Stimulated activated memory B cell treated with anti-CD40 and anti-IgM and Interleukin-4, amounts not matched to agents 10 μg/mL and 1 μg/mL and 100 μg/mL, for 72 hours (primary cell): ENCODE results near the gene SLC36A3.

Source experiments
- ATAC-seq: fragments of 150-1000 bp; cut with Tn5 transposase; 2 replicates; pipeline ENCODE4 v1.10.0; 2021
- H3K27ac Mint-ChIP-seq: one replicate; pipeline ENCODE4 v1.8.0; 2022; ENCODE audit warnings: mild to moderate bottlenecking, mixed read lengths
- H3K27me3 Mint-ChIP-seq: one replicate; pipeline ENCODE4 v1.8.0; 2022; ENCODE audit warnings: mixed read lengths
- H3K36me3 Mint-ChIP-seq: one replicate; pipeline ENCODE4 v1.8.0; 2022; ENCODE audit warnings: mixed read lengths
- H3K4me1 Mint-ChIP-seq: one replicate; pipeline ENCODE4 v1.8.0; 2022; ENCODE audit warnings: mixed read lengths
- H3K4me3 Mint-ChIP-seq: one replicate; pipeline ENCODE4 v1.8.0; 2022; ENCODE audit warnings: mild to moderate bottlenecking, moderate library complexity, mixed read lengths
- H3K9me3 Mint-ChIP-seq: one replicate; pipeline ENCODE4 v1.8.0; 2022; ENCODE audit warnings: mixed read lengths

SLC36A3 gene

DNA sequence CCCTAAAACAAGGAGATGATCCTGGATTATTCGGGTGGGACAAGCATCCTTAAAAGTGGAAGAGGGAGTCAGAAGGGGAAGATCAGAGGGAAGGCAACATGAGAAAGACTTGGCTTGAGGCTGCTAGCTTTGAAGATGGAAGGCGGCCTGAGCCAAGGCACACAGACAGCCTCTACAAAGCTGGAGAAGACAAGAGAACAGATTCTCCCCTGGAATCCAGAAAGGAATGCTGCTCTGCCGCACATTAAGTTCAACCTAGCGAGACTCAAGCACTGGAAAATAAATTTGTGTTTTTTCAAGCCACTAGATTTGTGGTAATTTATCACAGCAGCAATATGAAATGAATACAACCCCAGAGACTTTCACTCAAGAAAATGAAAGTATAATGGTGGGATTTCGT, 17.9 kb downstream of the SLC36A3 start:
- Mint-ChIP-seq H3K36me3 (no peaks in the 10 kb centered on the region), H3K4me3 (no peak overlapping the region), H3K4me1 (peaks cover 4% of the 10 kb centered on the region), H3K27ac (no peak overlapping the region), H3K27me3 (no peaks in the 10 kb centered on the region), H3K9me3 (no peaks in the 10 kb centered on the region)
- no peak for ATAC-seq

DNA sequence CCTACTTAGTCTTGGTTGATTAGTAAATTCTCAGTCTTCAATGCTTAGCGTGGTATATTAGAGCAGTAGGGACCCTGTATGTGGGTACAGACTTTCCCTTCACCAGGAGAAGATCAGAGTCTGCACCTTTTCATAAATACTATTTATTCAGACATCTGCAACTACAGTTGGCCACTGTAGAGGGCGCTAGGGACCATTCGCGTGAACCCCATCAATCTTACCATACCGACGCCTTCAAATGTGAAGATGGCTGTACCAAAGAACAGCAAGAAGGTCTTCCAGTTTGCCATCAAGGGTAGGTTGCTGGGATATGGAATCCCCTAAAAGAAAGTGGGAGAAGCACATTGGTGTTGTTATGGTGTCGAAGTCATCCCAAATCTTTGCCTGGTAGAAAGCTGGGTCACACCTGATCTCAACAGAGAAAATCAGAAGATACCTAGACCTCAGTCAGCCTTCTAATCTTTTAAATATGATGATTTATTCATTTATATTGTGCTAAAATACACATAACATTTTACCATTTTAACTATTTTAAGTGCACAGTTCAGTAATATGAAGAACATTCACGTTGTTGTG, 19.1 kb downstream of the SLC36A3 start:
- no peaks in the 10 kb centered on the region for H3K9me3 Mint-ChIP-seq
- peaks cover 4% of the 10 kb centered on the region for H3K4me1 Mint-ChIP-seq
- no peak for ATAC-seq
- no peak overlapping the region for H3K4me3 Mint-ChIP-seq
- no peaks in the 10 kb centered on the region for H3K27me3 Mint-ChIP-seq
- peaks cover 4% of the 10 kb centered on the region for H3K36me3 Mint-ChIP-seq
- no peak overlapping the region for H3K27ac Mint-ChIP-seq

DNA sequence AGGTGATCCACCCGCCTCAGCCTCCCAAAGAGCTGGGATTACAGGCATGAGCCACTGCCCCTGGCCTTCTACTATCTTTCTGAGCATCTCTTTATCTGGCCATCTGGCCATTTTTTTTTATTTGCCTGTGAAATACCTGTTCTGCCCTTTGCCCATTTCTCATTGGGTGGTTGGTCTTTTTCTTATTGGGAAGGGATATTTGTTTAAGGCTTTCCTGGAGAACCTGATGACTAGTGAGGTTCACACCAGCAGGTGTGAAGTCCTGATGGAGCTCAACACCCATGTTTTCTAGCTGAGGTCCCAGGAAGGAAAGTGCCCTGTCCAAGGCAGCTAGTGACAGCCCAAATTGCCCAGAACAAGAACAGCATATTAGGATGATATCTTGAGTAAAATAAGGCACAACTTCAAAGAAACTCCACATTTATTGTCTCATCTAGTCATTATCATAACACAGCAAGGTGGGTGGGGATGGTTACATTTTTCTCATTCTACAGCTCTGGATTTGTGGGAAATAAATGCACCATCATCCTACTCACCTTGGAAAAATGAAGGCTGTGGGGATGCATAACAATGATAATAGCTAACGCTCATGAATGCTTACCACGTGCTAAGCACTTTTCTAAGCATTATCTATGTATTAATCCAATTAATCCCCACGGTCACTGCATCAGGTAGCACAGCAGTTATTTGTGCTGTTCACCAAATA, 20.3 kb downstream of the SLC36A3 start:
- no peaks in the 10 kb centered on the region for H3K9me3 Mint-ChIP-seq
- no peak overlapping the region for H3K27ac Mint-ChIP-seq
- H3K27me3 Mint-ChIP-seq: no peaks in the 10 kb centered on the region
- peaks cover 4% of the 10 kb centered on the region for H3K4me1 Mint-ChIP-seq
- H3K4me3 Mint-ChIP-seq: no peak overlapping the region
- peaks cover 11% of the 10 kb centered on the region for H3K36me3 Mint-ChIP-seq
- no peak for ATAC-seq

DNA sequence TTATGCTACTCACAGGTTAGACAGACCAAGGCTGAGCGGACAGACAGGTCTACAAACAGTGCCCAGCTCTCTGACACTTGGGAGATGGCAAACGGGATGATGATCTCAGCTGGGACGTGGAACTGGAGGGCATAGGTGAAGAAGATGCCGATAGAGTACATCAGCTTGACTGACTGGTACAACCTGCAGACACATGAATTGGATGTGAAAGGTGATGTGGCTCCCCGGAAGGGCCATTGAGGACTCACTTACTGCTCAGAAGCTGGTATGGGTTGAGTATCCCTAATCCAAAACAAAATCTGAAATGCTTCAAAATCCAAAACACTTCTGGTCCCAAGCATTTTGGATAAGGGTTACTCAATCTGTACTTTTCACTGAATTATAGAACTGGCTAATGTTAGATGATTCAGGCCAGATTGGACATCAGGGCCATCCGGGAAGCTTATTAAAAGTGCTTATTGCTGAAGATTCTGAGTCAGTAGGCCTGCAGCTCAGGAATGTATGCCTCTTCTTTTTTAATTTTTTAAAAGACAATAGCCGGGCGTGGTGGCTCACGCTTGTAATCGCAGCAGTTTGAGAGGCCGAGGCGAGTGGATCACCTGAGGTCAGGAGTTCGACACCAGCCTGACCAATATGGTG, 22.4 kb downstream of the SLC36A3 start:
- Mint-ChIP-seq H3K36me3 (peaks cover 18% of the 10 kb centered on the region), H3K4me1 (no peaks in the 10 kb centered on the region), H3K27ac (no peak overlapping the region), H3K27me3 (no peaks in the 10 kb centered on the region), H3K4me3 (no peak overlapping the region), H3K9me3 (no peaks in the 10 kb centered on the region)
- no peak for ATAC-seq

DNA sequence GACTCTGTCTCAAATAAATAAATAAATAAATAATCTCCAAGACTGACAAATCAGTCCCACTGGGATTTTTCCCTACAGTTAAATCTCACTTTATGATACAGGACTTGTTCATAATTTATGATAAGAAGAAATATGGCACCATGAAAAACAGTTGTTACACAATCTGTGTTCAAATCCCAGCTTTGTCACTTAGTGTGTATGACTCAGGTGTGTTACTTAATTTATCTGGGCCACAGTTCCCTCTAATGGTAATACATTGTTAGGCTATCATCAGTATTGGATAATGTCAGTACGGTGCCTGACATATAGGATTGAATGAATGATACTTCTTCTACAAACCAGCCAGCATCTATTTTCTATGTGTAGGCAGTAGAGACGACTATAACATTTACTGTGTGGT, 23.1 kb downstream of the SLC36A3 start:
- H3K9me3 Mint-ChIP-seq: no peaks in the 10 kb centered on the region
- H3K4me3 Mint-ChIP-seq: no peak overlapping the region
- no peak for ATAC-seq
- H3K36me3 Mint-ChIP-seq: peaks cover 18% of the 10 kb centered on the region
- no peaks in the 10 kb centered on the region for H3K4me1 Mint-ChIP-seq
- no peak overlapping the region for H3K27ac Mint-ChIP-seq
- no peaks in the 10 kb centered on the region for H3K27me3 Mint-ChIP-seq

DNA sequence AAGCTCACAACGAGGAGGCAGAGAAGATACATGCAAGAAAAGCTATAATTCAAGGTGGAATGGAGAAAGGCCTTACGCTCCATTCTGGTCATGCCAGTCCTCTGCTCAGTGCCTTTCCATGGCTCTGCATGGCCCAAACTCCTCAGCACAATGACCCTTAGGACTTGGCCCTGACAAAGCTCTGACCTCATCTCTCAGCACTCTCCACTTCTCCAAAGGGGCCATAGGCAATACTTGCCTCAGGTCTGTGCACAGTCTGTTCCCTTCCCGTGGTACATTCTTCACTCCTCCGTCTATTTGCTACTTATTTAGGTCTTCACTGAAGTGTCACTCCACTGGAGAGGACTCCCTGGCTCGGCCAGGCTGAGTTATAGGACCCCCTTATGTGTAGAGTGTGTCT, 24.7 kb downstream of the SLC36A3 start:
- Mint-ChIP-seq H3K4me1 (no peaks in the 10 kb centered on the region), H3K9me3 (no peaks in the 10 kb centered on the region), H3K36me3 (peaks cover 18% of the 10 kb centered on the region), H3K27me3 (no peaks in the 10 kb centered on the region), H3K27ac (no peak overlapping the region), H3K4me3 (no peak overlapping the region)
- ATAC-seq: no peak

DNA sequence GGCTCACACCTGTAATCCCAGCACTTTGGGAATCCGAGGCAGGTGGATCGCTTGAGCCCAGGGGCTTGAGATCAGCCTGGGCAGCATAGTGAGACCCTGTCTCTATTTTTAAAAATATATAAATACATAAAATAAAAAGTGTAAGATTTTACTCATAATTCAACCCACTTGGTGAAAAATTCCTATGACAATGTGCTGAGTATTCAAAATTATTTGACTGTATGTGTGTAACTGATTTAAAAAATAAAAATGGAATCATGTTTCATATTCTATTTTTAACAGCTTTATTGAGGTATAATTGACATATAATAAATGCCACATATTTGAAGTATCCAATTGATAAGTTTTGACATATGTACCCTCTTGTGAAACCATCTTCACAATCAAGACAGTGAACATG, 27.8 kb downstream of the SLC36A3 start:
- Mint-ChIP-seq H3K27ac (no peak overlapping the region), H3K27me3 (no peaks in the 10 kb centered on the region), H3K4me3 (no peak overlapping the region), H3K9me3 (no peaks in the 10 kb centered on the region), H3K36me3 (peaks cover 18% of the 10 kb centered on the region), H3K4me1 (no peaks in the 10 kb centered on the region)
- no peak for ATAC-seq

DNA sequence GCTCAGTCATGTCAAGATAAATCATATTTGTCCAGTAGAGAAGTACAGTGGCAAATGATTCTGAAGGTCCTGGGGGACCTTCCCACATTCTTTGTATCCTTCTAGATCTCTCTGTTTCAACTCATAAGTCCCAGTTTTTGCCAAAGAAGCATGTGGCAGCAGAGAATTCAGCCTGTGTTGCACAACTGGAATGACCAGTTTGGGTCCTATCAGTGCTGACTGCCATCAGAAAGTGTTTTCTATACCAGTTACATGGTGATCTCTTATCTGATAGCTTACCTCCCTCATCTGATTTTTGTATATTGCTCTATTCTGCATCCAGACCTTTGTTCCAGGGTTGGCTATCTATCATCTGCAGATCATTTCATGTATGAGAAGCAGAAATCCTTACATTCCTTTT, 28.9 kb downstream of the SLC36A3 start:
- Mint-ChIP-seq H3K36me3 (peaks cover 14% of the 10 kb centered on the region), H3K4me1 (no peaks in the 10 kb centered on the region), H3K27ac (no peak overlapping the region), H3K27me3 (no peaks in the 10 kb centered on the region), H3K4me3 (no peak overlapping the region), H3K9me3 (no peaks in the 10 kb centered on the region)
- ATAC-seq: no peak

DNA sequence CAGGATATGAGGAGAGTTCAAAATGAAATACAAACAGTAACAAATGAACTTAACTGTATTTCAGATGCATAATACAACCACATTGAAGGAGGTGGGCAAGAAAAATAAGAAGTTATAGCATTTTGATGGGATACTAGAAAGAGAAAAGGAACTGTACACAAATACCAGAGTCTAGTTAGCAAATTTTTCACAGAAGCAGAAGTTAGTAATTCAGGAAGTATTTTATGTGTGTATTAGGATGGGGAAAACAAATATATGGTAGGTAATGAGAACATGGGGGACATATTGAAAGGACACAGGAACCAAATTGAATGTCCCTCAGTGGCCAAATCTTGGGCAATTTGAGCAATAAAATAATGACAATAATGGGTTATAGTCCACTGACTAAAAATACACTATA, 32.2 kb downstream of the SLC36A3 start:
- ATAC-seq: no peak
- Mint-ChIP-seq H3K36me3 (peaks cover 28% of the 10 kb centered on the region), H3K4me1 (no peaks in the 10 kb centered on the region)

DNA sequence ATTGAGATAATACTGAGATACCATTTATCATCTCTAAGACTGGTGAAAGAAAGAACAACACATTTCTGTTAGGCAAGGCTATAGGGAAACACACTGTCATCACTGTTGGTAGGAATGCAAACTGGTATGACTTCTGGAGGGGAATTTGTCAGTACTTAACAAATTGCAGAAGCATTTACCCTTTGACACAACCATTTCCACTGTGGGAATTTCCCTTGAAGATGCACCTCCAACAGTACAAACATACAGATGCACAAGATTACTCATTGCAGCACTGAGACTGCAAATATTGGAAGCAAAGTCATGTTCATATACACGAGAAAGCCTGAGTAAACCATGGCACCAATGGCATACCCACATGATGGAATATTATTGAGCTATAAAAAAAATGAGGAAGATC, 33.0 kb downstream of the SLC36A3 start:
- Mint-ChIP-seq H3K36me3 (peaks cover 36% of the 10 kb centered on the region), H3K4me1 (no peaks in the 10 kb centered on the region), H3K4me3 (no peak overlapping the region), H3K9me3 (no peaks in the 10 kb centered on the region), H3K27me3 (no peaks in the 10 kb centered on the region), H3K27ac (no peak overlapping the region)
- peak; percentile 95 for ATAC-seq

More for the DNA sequence above, 32.2 kb downstream of the SLC36A3 start:
- Mint-ChIP-seq H3K9me3 (no peaks in the 10 kb centered on the region), H3K4me3 (no peak overlapping the region), H3K27ac (no peak overlapping the region), H3K27me3 (no peaks in the 10 kb centered on the region)

DNA sequence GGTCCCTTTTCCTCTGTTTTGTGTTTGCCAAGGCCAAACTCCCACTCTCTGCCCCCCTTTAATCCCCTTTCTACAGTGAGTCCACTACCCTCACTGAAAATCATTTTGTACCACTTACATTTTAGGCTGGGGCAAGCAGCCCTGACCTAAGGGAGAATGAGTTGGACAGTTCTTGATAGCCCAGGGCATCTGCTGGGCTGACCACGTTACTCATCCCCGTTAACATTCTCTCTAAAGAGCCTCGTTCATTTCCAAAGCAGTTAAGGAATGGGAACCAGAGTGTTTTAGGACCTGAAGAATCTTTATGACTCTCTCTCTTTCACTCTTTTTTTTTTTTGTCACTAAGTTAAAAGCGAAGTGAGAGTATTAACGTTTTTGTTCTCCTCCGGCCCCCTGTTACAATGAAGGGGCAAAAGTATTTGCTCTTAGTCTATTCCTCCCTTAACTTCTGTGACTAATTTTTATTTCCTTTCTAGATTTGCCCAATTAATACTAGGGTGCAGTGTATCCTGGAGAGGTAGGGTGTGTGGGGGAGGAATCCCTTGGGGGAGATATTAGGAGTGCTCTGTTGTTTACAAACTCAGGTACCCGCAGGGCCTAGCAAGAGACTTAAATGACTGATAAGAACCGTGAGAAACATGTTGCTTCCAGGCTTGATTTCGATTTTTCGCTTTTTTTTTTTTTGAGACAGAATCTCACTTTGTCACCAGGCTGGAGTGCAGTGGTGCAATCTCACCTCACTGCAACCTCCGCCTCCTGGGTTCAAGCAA, 35.9 kb downstream of the SLC36A3 start:
- Mint-ChIP-seq H3K27me3 (no peaks in the 10 kb centered on the region), H3K4me1 (peaks cover 25% of the 10 kb centered on the region), H3K36me3 (peaks cover 65% of the 10 kb centered on the region), H3K27ac (no peak overlapping the region), H3K9me3 (no peaks in the 10 kb centered on the region), H3K4me3 (no peak overlapping the region)
- ATAC-seq: no peak

DNA sequence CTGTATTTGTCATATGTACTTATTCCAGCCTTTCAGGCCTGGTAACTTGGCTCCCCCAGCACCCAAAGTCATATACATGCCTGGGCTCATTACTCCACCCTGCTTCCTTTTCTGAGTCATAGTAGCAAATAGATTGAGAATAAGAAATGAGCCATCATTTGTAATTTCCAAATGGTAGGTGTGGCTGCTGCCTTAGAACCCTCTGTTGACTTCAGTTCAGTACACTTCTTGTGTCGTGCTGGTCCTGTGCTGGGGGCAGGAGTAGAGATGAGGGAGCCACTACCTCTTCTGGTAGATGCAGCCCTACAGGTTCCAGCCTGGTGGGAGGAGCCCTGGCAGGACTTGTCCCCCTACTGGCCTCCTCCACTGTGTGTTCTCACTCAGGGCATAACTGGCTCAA, 39.5 kb downstream of the SLC36A3 start:
- Mint-ChIP-seq H3K4me3 (no peak overlapping the region), H3K27me3 (no peaks in the 10 kb centered on the region), H3K27ac (peak overlapping the region; percentile 81), H3K36me3 (peaks cover 90% of the 10 kb centered on the region), H3K4me1 (peaks cover 44% of the 10 kb centered on the region), H3K9me3 (no peaks in the 10 kb centered on the region)
- peak; percentile 58 for ATAC-seq

DNA sequence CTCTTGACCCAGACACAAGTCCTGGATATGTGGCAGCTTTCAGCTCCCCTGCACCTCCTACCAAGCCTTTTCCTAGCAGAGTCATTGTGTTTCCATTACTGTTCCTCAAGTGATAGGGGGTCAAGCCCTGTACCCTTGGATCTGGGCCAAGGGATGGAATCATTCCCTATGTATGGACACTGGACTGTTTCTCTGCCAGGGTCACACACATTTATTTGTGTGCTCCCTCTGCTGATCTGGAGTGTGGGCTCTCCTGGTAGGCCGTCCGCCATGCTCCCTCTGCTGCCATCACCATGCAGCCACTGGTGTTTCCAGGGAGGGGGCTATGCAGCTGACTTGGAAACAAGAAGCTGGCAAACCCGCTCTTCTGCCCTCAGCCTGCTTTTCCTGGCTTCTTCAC, 41.0 kb downstream of the SLC36A3 start:
- H3K4me3 Mint-ChIP-seq: no peak overlapping the region
- peaks cover 59% of the 10 kb centered on the region for H3K4me1 Mint-ChIP-seq
- no peaks in the 10 kb centered on the region for H3K27me3 Mint-ChIP-seq
- no peaks in the 10 kb centered on the region for H3K9me3 Mint-ChIP-seq
- peak overlapping the region; percentile 81 for H3K27ac Mint-ChIP-seq
- ATAC-seq: no peak
- H3K36me3 Mint-ChIP-seq: peaks cover 90% of the 10 kb centered on the region

DNA sequence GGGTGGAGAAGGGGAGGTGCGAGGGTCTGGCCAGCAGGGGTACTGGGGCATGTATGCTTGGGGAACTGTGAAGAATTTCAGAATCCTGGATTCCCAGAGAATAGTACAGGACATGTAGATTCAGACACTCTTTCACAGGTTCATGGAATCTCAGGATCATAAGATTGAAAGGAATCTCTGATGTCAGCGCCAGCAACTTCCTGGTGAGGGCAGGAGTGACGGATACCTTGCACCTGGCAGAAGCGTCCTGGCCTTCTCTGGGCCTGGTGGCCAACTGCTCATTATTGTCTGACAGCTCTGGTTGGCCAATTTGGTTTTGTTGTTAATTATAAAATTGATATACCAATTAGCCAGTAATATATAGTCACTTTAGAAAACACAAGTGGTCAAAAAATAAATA, 43.6 kb downstream of the SLC36A3 start:
- ATAC-seq: no peak
- no peak overlapping the region for H3K4me3 Mint-ChIP-seq
- H3K4me1 Mint-ChIP-seq: peaks cover 81% of the 10 kb centered on the region
- no peaks in the 10 kb centered on the region for H3K9me3 Mint-ChIP-seq
- H3K36me3 Mint-ChIP-seq: peaks cover 73% of the 10 kb centered on the region
- H3K27me3 Mint-ChIP-seq: no peaks in the 10 kb centered on the region
- H3K27ac Mint-ChIP-seq: peak overlapping the region; percentile 87

DNA sequence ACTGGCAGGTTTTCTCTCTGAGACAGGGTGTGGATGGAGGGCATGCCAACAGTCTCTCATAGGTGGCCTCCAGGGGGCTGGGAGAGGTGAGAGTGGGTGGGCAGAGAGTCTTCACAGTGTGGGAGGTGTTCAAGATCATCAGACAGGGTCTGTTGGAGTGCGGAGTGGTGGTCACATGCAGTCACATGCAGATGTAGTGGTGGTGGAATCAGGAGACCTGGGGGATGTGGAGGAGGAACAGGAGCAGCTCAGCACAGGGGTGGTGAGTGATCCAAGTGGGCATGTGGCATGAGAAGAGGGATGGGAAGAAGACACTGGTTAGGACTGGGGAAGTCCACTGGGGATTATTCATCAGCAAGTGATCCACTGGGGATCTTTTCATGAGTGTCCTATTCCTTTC, 44.8 kb downstream of the SLC36A3 start:
- Mint-ChIP-seq H3K4me3 (peak overlapping the region; percentile 74), H3K9me3 (no peaks in the 10 kb centered on the region), H3K36me3 (peaks cover 65% of the 10 kb centered on the region), H3K4me1 (peaks cover 81% of the 10 kb centered on the region), H3K27ac (peak overlapping the region; percentile 87), H3K27me3 (no peaks in the 10 kb centered on the region)
- peak; percentile 4 for ATAC-seq
